Activated CD4-positive, alpha-beta T cell treated with anti-CD3 and anti-CD28 coated beads for 1 hour (primary cell): ENCODE measurements around the gene RARS2.
"Not testable (repeated sequence)": the region's sequence is repeated elsewhere in the genome, so short reads cannot be mapped to it uniquely, and the experiment has no call there.

Experiments used
- DNase-seq: peaks from one replicate; pipeline ENCODE4 v3.0.0-alpha.2; 2020

RARS2 gene

GRCh38 chr6:87498048-87498447, 91.7 kb downstream of the RARS2 start:
- no peak for DNase-seq

GRCh38 chr6:87494761-87495422, 94.9 kb downstream of the RARS2 start:
- DNase-seq, result no peak

- DNase-seq, result not testable (repeated sequence)
These were observed 100.5 kb downstream of the RARS2 start for GRCh38 chr6:87489326-87489725.

GRCh38 chr6:87487555-87487954, 102.2 kb downstream of the RARS2 start:
- DNase-seq, result no peak

GRCh38 chr6:87484491-87484890, 105.3 kb downstream of the RARS2 start:
- no peak for DNase-seq

- DNase-seq, result no peak
These were observed 105.9 kb downstream of the RARS2 start for GRCh38 chr6:87483929-87484328.

- no peak for DNase-seq
These were observed 107.4 kb downstream of the RARS2 start for GRCh38 chr6:87482366-87482765.

GRCh38 chr6:87481931-87482330, 107.9 kb downstream of the RARS2 start:
- DNase-seq, result no peak

GRCh38 chr6:87473419-87473903, 116.3 kb downstream of the RARS2 start:
- no peak for DNase-seq

GRCh38 chr6:87472525-87473418, 117.0 kb downstream of the RARS2 start, which contains the start of gene SLC35A1:
SLC35A1 (plus strand) TSS chr6:87472974; CDS start chr6:87473004, 30 bp downstream.
- peak; percentile 79 for DNase-seq

- DNase-seq, result no peak
These were observed 124.7 kb downstream of the RARS2 start for GRCh38 chr6:87465051-87465450.
